OCI-LY3 (cell line): ENCODE measurements around the gene ATIC.

Experiments
- CTCF ChIP-seq: fragments of 200-600, 300-600 bp; sonication (generic); IDR thresholded peaks from 2 replicates; pipeline ENCODE4 v1.5.1; 2014; ENCODE audit warnings: antibody characterized with exemption, low read length, low read depth
- EZH2phosphoT487 ChIP-seq: fragments of 200-600 bp; shearing (Covaris generic); IDR thresholded peaks from 2 replicates; pipeline ENCODE4 v1.6.1; 2018; ENCODE audit warnings: antibody characterized with exemption, mixed run types, low read depth

- TF ChIP-seq CTCF (no peak), EZH2phosphoT487 (no peak)
These were observed 82.4 kb downstream of the ATIC start for GRCh38 chr2:215394102-215394805.
